Measurements from ENCODE around the gene CAMKV. TPM values are rescaled to one million over a fixed set of nuclear protein-coding genes. Genes with fewer than 3 reads are reported as not detected.

Gene CAMKV
- total RNA-seq, 4 donors from 2014 or later: not detected

- Histone ChIP-seq H3K27ac (no peak overlapping the region), H3K9me3 (no peaks in the 10 kb centered on the region), H3K4me3 (no peak overlapping the region), H3K27me3 (peaks cover 80% of the 10 kb centered on the region), H3K4me1 (peaks cover 0 to 16% (median 9%) of the 10 kb centered on the region in 3 donors), H3K36me3 (no peaks in the 10 kb centered on the region)
- no peak for TF ChIP-seq EP300 (IDR thresholded peaks at IDR 0.05)
- TF ChIP-seq POLR2A (IDR thresholded peaks at IDR 0.05): no peak
- TF ChIP-seq CTCF (IDR thresholded peaks at IDR 0.05): no peak
- no peak for TF ChIP-seq POLR2AphosphoS5 (IDR thresholded peaks at IDR 0.05)
- 20 to 23% methylated on average over 7 of the region's 7 CpGs for WGBS, 2 donors (ENCODE audit: low coverage in 1 of 2)
- ATAC-seq: no peak
Observed at GRCh38 chr3:49867871-49868321, 1.8 kb downstream of the CAMKV start.

- no peak for ATAC-seq
- no peak overlapping the region for H3K4me3 ChIP-seq
- no CpG with 5 or more reads among the region's 1 CpG for whole genome bisulfite sequencing, 2 donors (ENCODE audit: low coverage in 1 of 2)
- no peaks in the 10 kb centered on the region for H3K9me3 ChIP-seq
- TF ChIP-seq CTCF (IDR thresholded peaks at IDR 0.05) (no peak), EP300 (IDR thresholded peaks at IDR 0.05) (no peak), POLR2A (IDR thresholded peaks at IDR 0.05) (no peak)
- no peaks in the 10 kb centered on the region for H3K36me3 ChIP-seq
- H3K4me1 ChIP-seq: peaks cover 0 to 16% (median 9%) of the 10 kb centered on the region in 3 donors
- peaks cover 85% of the 10 kb centered on the region for H3K27me3 ChIP-seq
- H3K27ac ChIP-seq: no peak overlapping the region
Observed at GRCh38 chr3:49867400-49867799, 2.3 kb downstream of the CAMKV start.

GRCh38 chr3:49865198-49865784 is 4.4 kb downstream of the CAMKV start:
- Histone ChIP-seq H3K9me3 (no peaks in the 10 kb centered on the region), H3K36me3 (no peaks in the 10 kb centered on the region), H3K27me3 (peaks cover 75% of the 10 kb centered on the region), H3K27ac (no peak overlapping the region), H3K4me1 (peaks cover 0 to 16% (median 9%) of the 10 kb centered on the region in 3 donors), H3K4me3 (no peak overlapping the region)
- ATAC-seq: no peak
- TF ChIP-seq EP300 (IDR thresholded peaks at IDR 0.05) (no peak), CTCF (IDR thresholded peaks at IDR 0.05) (no peak), POLR2AphosphoS5 (IDR thresholded peaks at IDR 0.05) (no peak), POLR2A (IDR thresholded peaks at IDR 0.05) (no peak)
- WGBS, 2 donors (ENCODE audit: low coverage in 1 of 2): 33 to 55% methylated on average over 1 to 3 of the region's 7 CpGs

- no peaks in the 10 kb centered on the region for H3K36me3 ChIP-seq
- no peak overlapping the region for H3K4me3 ChIP-seq
- no peak overlapping the region for H3K27ac ChIP-seq
- H3K27me3 ChIP-seq: peaks cover 67% of the 10 kb centered on the region
- no peak for TF ChIP-seq POLR2AphosphoS5 (IDR thresholded peaks at IDR 0.05)
- no peak for TF ChIP-seq CTCF (IDR thresholded peaks at IDR 0.05)
- TF ChIP-seq POLR2A (IDR thresholded peaks at IDR 0.05): no peak
- TF ChIP-seq EP300 (IDR thresholded peaks at IDR 0.05): no peak
- no peaks in the 10 kb centered on the region for H3K9me3 ChIP-seq
- WGBS, 2 donors (ENCODE audit: low coverage in 1 of 2): no CpG with 5 or more reads among the region's 5 CpGs
- ATAC-seq: no peak
- H3K4me1 ChIP-seq: peaks cover 0 to 8% (median 6%) of the 10 kb centered on the region in 3 donors
Observed at GRCh38 chr3:49864505-49864904, 5.2 kb downstream of the CAMKV start.

- no peaks in the 10 kb centered on the region for H3K9me3 ChIP-seq
- no peak overlapping the region for H3K27ac ChIP-seq
- WGBS, 2 donors (ENCODE audit: low coverage in 1 of 2): 71% methylated on average over 1 of the region's 12 CpGs; no CpG with 5 or more reads in 1 of the 2 donors
- H3K27me3 ChIP-seq: peaks cover 29% of the 10 kb centered on the region
- peaks cover 0 to 16% (median 3%) of the 10 kb centered on the region in 3 donors for H3K4me1 ChIP-seq
- H3K4me3 ChIP-seq: no peak overlapping the region
- TF ChIP-seq POLR2AphosphoS5 (IDR thresholded peaks at IDR 0.05) (no peak), CTCF (IDR thresholded peaks at IDR 0.05) (no peak), EP300 (IDR thresholded peaks at IDR 0.05) (no peak), POLR2A (IDR thresholded peaks at IDR 0.05) (no peak)
- H3K36me3 ChIP-seq: no peaks in the 10 kb centered on the region
- no peak for ATAC-seq
Observed at GRCh38 chr3:49859576-49860305, 10.0 kb downstream of the CAMKV start.
